Jurkat, Clone E6-1 (cell line): Measurements from ENCODE around the gene METTL5. TPM values are rescaled to one million over a fixed set of nuclear protein-coding genes. Genes with fewer than 3 reads are reported as not detected.
"Not testable (repeated sequence)": the region's sequence is repeated elsewhere in the genome, so short reads cannot be mapped to it uniquely, and the experiment has no call there.

Source experiments
- DNase-seq: peaks from one replicate; pipeline ENCODE4 v3.0.0-alpha.2; 2011; ENCODE audit warnings: low read depth, low spot score
- H3K4me3 ChIP-seq: 2 replicates; pipeline ENCODE4 v1.5.1; 2011; ENCODE audit warnings: mild to moderate bottlenecking, low read length, control low read depth, moderate library complexity
- polyA plus RNA-seq: library from polyadenylated mRNA; unstranded; fragments of >200 nt; gene quantifications from one replicate; pipeline ENCODE4 v1.2.1, GENCODE V29; 2012; ENCODE audit warnings: missing spikeins; ENCODE audit not compliant: insufficient read length, insufficient read depth

The METTL5 gene
- polyA plus RNA-seq: 201 TPM

DNA sequence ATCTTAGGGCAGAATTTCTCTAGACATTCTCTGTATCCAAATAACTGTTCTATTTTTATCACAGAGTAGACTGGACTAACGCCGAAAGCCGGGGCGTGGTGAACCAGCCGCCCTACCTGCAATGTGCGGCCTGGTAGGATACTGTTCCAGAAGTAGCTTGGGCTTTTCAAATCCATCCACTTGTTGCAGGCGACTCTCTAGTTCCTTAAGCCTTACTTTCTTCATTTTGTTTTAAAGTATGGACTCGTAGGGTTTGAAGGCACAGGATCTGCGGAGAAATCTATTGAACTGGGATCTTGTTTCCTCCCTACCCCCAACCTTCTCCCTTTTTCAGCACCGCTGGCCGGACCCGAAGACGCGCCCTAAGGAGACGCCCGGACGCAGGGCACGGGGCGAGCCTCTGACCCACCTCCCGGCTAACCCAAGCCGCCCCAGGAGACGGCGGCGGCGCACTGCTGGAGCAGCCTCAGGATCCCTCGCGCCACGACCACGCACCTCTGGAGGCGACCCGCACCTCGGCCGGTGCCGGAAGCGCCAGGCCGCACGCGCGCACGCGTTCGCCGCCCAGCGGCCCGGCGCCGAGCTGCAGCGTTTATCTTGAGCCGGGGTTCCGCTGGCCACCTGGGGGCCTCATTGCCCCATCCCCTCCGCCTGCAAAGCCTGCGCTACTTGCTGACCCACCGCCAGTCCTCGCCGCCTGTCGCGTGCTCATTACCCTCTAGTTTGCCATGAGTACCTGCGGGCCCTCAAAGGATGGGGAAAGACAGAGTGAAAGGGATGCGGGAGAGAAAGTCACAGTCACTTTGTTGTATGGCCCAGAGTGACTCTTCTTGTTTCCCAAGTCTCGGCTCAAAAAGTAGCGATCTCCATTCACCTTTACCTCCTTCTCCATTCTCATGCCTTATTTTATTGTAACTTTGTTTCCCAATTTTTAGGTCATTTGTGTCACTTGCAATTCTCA lies at the start of gene METTL5:
METTL5 (minus strand) TSS at position 533 of the 961 bp plus-strand sequence; CDS start at position 225, 308 bp downstream.
- peak; percentile 57 for DNase-seq
- H3K4me3 ChIP-seq: peak within 1 kb of the TSS; percentile 92

GRCh38 chr2:169871994-169872393 lies 47.3 kb upstream of the METTL5 start:
- no peak overlapping the region for H3K4me3 ChIP-seq
- DNase-seq: no peak

DNA sequence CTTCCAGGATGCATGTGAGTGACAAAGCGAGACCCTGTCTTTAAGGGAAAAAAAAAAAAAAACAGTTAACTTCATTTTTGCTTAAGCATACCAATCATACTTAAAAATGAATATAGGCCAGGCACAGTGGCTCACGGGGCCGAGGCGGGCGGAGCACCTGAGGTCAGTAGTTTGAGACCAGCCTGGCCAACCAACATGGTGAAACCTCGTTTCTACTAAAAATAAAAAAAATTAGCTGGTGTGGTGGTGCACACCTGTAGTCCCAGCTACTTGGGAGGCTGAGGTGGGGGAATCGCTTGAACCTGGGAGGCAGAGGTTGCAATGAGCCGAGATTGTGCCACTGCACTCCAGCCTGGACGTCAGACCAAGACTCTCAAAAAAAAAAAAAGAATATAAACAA lies 46.7 kb upstream of the METTL5 start:
- H3K4me3 ChIP-seq, DNase-seq: not testable (repeated sequence)

DNA sequence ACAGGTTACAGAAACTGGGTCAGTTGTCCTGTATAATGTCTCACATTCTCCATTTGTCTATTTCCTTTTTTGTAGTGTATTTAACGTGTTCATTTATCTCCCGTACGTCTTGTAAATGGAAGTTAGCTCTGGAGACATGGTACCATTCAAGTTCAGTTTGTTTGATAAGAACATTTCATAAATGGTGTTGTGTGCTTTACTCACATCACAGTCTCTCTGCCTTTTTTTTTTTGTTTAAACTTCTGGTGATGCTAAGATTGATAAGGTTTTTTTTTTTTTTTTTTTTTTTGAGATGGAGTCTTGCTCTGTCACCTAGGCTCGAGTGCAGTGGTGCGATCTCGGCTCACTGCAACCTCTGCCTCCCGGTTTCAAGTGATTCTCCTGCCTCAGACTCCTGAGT lies 44.2 kb upstream of the METTL5 start:
- H3K4me3 ChIP-seq: no peak overlapping the region
- DNase-seq: no peak

DNA sequence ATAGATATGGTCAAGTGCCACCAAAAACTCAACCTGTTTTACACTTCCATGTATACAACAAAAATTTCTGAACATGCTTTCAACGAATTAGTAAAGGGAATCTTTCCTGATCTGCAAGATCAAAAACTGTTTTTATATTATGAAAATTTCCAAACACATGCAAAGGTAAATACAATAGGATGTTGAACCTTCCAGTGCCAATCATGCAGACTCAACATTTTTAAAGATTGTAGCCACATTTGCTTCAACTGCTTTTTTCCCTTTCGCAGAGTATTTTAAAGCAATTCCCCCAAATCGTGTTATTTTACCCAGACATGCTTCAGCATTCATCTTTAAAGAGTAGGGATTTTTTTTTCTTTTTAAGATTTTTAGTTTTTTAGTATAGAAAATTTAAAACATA lies 42.9 kb upstream of the METTL5 start:
- no peak overlapping the region for H3K4me3 ChIP-seq
- DNase-seq: no peak

DNA sequence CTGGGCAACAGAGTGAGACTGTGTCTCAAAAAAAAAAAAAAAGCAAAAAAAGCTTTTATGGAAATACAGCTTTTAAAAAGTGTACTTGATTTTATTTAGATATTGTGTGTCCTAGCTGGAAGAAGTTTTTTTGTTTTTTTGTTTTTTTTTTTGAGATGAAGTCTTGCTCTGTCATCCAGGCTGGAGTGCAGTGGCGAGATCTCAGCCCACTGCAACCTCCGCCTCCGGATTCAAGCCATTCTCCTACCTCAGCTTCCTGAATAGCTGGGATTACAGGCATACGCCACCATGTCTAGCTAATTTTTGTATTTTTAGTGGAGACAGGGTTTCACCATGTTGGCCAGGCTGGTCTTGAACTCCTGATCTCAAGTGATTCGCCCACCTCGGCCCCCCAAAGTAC lies 41.5 kb upstream of the METTL5 start:
- DNase-seq, H3K4me3 ChIP-seq: not testable (repeated sequence)

- no peak overlapping the region for H3K4me3 ChIP-seq
- no peak for DNase-seq
Observed at GRCh38 chr2:169865492-169865891, 40.8 kb upstream of the METTL5 start.

DNA sequence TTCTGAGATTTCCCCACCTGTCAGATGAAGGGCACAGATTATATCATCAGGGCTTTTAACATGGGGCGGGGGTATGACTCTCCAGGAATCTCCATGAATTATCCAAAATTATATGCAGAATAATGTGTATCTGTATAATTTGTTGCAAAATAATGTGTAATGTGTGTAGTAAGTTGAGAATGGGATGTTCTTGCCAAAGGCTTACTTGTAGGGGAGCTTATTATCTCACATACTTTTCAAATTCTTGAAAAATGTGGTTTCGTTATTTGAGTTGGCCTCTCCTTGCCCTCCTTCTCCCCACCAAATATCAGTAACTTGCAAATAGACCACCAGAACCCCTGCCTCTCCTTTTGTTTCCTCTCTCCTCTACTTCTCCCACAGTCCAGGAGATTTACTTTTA lies 38.1 kb upstream of the METTL5 start:
- no peak overlapping the region for H3K4me3 ChIP-seq
- DNase-seq: no peak

- no peak for DNase-seq
Observed at GRCh38 chr2:169860149-169860548, 35.4 kb upstream of the METTL5 start.

GRCh38 chr2:169859423-169859822 lies 34.7 kb upstream of the METTL5 start:
- H3K4me3 ChIP-seq: no peak overlapping the region
- no peak for DNase-seq

More at GRCh38 chr2:169860149-169860548, 35.4 kb upstream of the METTL5 start:
- no peak overlapping the region for H3K4me3 ChIP-seq

DNA sequence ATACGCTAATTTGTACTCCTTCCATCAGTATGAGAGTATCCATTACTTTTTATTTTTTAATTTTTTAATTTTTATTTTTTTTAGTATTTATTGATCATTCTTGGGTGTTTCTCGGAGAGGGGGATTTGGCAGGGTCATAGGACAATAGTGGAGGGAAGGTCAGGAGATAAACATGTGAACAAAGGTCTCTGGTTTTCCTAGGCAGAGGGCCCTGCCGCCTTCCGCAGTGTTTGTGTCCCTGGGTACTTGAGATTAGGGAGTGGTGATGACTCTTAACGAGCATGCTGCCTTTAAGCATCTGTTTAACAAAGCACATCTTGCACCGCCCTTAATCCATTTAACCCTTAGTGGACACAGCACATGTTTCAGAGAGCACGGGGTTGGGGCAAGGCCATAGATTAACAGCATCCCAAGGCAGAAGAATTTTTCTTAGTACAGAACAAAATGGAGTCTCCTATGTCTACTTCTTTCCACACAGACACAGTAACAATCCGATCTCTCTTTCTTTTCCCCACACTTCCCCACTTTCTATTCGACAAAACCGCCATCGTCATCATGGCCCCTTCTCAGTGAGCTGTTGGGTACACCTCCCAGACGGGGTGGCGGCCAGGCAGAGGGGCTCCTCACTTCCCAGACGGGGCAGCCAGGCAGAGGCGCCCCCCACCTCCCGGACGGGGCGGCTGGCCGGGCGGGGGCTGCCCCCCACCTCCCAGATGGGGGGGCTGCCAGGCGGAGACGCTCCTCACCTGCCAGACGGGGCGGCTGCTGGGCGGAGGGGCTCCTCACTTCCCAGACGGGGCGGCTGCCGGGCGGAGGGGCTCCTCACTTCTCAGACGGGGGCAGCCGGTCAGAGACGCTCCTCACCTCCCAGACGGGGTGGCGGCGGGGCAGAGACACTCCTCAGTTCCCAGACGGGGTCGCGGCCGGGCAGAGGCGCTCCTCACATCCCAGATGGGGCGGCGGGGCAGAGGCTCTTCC lies 30.9 kb upstream of the METTL5 start:
- H3K4me3 ChIP-seq, DNase-seq: not testable (repeated sequence)

DNA sequence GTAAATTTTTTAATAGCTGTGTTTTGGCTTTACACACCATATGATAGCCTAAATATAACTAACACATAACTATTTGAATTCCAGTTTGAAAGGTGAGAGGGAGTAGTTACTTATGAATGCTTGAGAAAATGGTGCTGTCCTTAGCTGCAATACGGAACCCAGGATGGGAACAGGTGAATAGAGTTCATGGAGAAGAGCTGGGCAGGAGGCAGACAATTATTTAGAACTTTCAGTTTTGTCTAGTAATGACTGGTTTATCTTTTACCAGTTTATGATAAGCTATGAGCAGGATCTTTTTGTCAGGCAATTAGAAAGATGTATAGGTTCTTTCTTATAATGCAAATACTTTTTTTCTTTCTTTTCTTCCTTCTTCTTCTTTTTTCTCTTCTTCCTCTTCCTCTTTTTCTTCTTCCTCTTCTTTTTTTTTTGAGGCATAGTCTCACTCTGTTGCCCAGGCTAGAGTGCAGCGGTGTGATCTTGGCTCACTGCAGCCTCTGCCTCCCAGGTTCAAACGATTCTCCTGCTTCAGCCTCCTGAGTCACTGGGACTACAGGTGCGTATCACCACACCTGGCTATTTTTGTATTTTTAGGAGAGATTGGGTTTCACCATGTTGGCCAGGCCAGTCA lies 28.4 kb upstream of the METTL5 start:
- H3K4me3 ChIP-seq: no peak overlapping the region
- DNase-seq: no peak

GRCh38 chr2:169849710-169850109 lies 25.0 kb upstream of the METTL5 start:
- no peak overlapping the region for H3K4me3 ChIP-seq
- DNase-seq: peak; percentile 69

- DNase-seq, H3K4me3 ChIP-seq: not testable (repeated sequence)
Observed at GRCh38 chr2:169848959-169849693, 24.4 kb upstream of the METTL5 start.

DNA sequence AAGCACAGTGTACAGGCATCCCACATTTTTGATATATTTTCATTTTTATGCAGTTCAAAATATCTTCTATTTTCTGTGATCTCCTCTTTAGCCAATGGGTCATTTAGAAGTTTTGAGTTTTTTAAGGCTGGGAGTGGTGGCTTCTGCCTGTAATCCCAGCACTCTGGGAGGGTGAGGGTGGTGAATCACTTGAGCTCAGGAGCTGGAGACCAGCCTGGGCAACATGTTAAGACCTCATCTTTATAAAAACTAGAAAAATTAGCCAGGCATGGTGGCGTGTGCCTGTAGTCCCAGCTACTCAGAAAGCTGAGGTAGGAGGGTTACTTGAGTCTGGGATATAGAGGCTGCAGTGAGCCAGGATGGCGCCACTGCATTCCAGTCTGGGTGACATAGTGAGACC lies 20.3 kb upstream of the METTL5 start:
- DNase-seq: no peak
- H3K4me3 ChIP-seq: no peak overlapping the region

DNA sequence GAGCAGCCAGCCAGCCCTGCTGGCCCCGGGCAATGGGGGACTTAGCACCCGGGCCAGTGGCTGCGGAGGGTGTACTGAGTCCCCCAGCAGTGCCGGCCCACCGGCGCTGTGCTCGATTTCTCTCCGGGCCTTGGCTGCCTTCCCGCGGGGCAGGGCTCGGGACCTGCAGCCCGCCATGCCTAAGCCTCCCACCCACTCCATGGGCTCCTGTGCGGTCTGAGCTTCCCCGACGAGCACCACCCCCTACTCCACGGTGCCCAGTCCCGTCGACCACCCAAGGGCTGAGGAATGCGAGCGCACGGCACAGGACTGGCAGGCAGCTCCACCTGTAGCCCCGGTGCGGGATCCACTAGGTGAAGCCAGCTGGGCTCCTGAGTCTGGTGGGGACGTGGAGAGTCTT lies 16.9 kb upstream of the METTL5 start:
- H3K4me3 ChIP-seq, DNase-seq: not testable (repeated sequence)

- no peak for DNase-seq
Observed at GRCh38 chr2:169840747-169841142, 16.0 kb upstream of the METTL5 start.

GRCh38 chr2:169839954-169840746 lies 15.4 kb upstream of the METTL5 start:
- no peak for DNase-seq
- no peak overlapping the region for H3K4me3 ChIP-seq

More at GRCh38 chr2:169840747-169841142, 16.0 kb upstream of the METTL5 start:
- H3K4me3 ChIP-seq: no peak overlapping the region
